Skeletal muscle tissue (tissue), 1 donor: ENCODE measurements around the gene FBXO30. TPM values are rescaled to one million over a fixed set of nuclear protein-coding genes. Genes with fewer than 3 reads are reported as not detected.

ENCODE experiments used
- total RNA-seq: library from RNA; depleted of rRNA; stranded (reverse); fragments of >200 nt; gene quantifications from one replicate; pipeline ENCODE4 v1.2.3, GENCODE V29; 2014

The FBXO30 gene
- total RNA-seq, 1 donor from 2014 or later = 14.1 TPM

Other genes with a start within 250 kb of the FBXO30 start
- 17.7 TPM for gene EPM2A, start 79.3 kb downstream of the FBXO30 start, total RNA-seq
- gene SHPRH, start 149.6 kb upstream of the FBXO30 start, total RNA-seq = 40.2 TPM
- under 0.01 TPM for gene GRM1, start 214.3 kb upstream of the FBXO30 start, total RNA-seq